ENCODE data around the gene C14orf132.

Gene C14orf132

GRCh38 chr14:96122496-96122895 is 83.3 kb downstream of the C14orf132 start:
- DNase-seq: no peak

DNA sequence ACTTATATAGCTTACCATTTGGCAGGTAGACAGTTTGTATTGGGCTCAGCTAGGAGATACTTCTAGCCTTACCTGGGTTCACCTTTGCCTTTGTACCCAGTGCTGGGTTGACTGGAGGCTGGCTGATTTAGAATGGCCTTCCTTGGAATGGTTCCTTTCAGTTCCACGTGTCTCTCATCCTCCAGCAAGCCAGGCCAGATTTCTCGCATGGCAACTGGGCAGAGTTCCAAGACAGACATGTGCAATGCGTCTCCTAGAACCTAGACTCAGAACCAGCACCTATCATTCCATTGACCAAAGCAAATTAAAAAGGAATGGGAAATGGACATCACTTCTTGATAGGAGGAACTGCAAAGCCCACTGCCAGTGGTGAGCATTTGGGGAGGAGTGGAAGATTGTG is 86.4 kb downstream of the C14orf132 start:
- no peak for DNase-seq

GRCh38 chr14:96126339-96126782 is 87.2 kb downstream of the C14orf132 start:
- no peak for DNase-seq

GRCh38 chr14:96126783-96127271 is 87.7 kb downstream of the C14orf132 start:
- no peak for DNase-seq

DNA sequence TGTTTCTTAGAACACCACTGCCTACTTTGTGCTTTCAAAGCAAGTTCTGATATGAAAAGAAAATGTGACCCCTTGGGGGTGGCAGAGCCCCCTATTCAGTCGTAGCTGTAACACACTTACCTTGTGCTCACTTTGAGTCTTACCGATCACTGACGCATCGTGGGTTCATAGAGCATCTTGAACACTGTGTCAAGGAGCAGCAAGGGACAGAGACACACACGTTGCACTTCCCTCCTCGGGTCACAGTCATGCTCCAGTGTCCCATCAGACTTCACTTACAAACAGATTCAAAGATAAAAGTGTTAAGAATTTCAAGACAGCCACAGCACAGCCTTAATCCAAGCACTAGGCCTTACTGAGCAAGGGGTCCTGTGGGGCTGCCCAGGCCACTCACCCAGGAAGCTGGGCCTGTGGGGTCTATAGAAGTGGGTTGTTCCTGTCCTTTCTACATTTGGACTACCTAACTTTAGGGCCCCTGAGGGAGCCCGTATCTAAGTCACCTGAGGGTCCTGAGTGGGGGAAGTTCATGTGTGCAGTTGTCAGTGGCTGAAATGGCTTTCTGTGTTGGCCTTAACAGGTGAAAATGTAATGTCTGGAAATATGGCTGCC is 90.1 kb downstream of the C14orf132 start:
- no peak for DNase-seq

GRCh38 chr14:96130391-96130790 is 91.2 kb downstream of the C14orf132 start:
- DNase-seq: no peak

DNA sequence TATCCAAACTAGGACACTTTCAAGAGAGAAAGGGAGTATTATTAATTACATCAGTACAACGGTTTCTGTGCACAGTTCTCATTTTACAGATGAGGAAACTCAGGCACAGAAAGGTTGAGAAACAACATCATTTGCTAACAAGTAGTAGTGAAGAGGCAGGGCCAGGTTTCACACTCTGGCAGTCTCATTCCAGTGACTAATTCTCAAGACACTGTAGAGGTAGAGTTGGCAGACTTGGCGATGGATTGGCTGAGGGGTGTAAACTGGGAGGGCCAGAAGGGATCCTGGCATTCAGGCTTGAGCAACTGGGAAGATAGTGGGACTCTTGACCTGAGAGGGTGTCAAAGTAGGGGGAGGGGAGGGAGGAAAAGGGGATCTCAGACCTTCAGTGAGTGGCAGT is 91.7 kb downstream of the C14orf132 start:
- DNase-seq: no peak

DNA sequence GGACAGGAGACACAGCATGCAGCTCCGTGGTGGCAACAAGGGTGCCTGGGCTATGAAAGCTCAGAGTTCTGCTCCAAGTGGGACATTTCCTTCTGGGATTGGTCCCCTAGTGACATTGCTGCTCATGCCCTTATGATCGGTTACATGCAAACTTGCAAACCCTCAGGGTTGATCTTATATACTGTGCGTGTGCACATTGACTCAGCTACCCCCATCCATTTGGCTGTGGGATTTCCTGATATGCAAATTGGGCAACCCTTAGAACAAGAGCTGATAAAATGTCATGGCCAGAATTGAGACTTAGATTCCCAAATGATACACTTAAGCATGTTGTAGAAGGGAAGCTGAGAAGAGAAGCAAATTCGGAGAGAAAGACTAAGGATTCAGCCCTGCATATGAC is 92.7 kb downstream of the C14orf132 start:
- no peak for DNase-seq

GRCh38 chr14:96134508-96134907 is 95.3 kb downstream of the C14orf132 start:
- no peak for DNase-seq

GRCh38 chr14:96135285-96135684 is 96.1 kb downstream of the C14orf132 start:
- DNase-seq: no peak

DNA sequence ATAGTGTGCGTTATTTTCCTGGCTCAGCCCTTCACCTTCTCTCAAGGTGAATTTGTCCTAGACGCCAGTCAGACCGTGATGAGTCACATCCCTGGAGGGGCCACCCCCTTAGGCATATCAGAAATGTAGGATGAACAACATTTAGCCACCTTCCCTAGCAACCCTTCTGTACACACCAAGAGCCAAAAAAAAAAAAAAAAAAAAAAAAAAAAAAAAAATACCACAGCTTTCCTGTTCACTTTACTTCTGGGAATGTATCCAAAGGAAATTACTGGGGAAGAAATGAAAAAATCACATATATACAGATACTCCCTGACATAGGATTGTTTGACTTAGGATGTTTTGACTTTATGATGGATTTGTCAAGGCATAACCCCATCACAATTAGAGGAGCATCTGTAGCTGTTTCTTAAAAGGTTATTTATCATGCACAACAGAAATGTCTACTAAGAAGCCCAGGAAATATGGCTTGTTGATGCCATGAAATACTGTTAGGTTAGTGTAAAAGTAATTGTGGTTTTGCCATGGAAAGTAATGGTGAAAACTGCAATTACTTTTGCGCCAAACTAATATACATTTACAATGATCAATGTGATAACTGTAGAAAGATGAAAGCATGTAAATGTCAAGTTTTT is 97.3 kb downstream of the C14orf132 start:
- no peak for DNase-seq

GRCh38 chr14:96138241-96138640 is 99.1 kb downstream of the C14orf132 start:
- no peak for DNase-seq

GRCh38 chr14:96139169-96139568 is 100.0 kb downstream of the C14orf132 start:
- no peak for DNase-seq

GRCh38 chr14:96139879-96140278 is 100.7 kb downstream of the C14orf132 start:
- no peak for DNase-seq

DNA sequence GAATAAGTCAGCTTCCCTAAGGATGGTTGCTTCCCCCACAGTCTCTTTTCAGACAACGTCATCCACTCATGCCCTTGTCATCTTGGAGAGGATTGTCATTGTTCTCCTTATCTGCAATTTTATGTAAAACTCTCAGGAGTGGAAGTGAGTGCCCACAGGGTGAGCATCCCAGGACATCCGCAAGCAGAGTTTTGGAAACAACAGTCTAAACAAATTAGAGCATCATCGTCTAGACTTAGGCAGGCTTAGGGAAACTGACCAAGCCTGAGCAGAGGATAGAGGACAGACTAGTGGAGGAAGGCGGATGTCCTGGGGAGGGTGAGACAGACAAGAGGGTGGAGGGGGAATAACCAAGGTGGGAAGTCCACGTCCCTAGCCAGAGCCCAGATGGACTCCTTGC is 101.8 kb downstream of the C14orf132 start:
- no peak for DNase-seq
